ENCODE measurements around the gene RPS6KA5.

The RPS6KA5 gene

DNA sequence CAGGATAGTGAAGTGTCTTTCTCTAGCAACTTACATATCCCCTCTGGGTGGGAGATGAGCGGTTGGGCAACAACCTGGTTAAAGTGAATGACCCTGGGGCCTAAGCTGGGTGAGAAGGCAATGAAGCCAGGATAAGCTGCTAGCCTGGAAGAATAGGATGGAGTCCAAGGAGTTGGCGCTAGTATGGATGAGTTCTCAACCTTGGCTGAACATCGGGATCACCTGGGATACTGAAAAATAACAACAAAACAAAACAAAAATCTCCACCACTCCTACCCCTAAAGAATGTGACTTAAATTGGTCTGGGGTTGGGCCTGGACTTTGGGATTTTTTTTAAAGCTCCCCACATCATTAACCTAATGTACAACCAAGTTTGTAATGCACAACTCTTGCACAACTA, 4.8 kb upstream of the RPS6KA5 start:
- peaks cover 39 to 52% of the 10 kb centered on the region in 2 experiments for H3K4me1 ChIP-seq (ENCODE audit: control insufficient read depth in 1 of 2, insufficient read depth in 1 of 2, low read depth in 1 of 2, low read length in 1 of 2)
- no peak overlapping the region for H3K4me3 ChIP-seq (ENCODE audit: low read depth in 1 of 2, low read length in 1 of 2)
- no peak overlapping the region for H3K27ac ChIP-seq
- H3K36me3 ChIP-seq, result no peaks in the 10 kb centered on the region
- H3K9me3 ChIP-seq, result no peaks in the 10 kb centered on the region
- no peaks in the 10 kb centered on the region for H3K27me3 ChIP-seq
- TF ChIP-seq, protein P1, sequence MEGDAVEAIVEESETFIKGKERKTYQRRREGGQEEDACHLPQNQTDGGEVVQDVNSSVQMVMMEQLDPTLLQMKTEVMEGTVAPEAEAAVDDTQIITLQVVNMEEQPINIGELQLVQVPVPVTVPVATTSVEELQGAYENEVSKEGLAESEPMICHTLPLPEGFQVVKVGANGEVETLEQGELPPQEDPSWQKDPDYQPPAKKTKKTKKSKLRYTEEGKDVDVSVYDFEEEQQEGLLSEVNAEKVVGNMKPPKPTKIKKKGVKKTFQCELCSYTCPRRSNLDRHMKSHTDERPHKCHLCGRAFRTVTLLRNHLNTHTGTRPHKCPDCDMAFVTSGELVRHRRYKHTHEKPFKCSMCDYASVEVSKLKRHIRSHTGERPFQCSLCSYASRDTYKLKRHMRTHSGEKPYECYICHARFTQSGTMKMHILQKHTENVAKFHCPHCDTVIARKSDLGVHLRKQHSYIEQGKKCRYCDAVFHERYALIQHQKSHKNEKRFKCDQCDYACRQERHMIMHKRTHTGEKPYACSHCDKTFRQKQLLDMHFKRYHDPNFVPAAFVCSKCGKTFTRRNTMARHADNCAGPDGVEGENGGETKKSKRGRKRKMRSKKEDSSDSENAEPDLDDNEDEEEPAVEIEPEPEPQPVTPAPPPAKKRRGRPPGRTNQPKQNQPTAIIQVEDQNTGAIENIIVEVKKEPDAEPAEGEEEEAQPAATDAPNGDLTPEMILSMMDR (IDR thresholded peaks at IDR 0.05), result no peak

- Histone ChIP-seq H3K27me3 (no peaks in the 10 kb centered on the region), H3K9me3 (no peaks in the 10 kb centered on the region), H3K4me3 (ENCODE audit: low read depth in 1 of 2, low read length in 1 of 2) (no peak overlapping the region), H3K27ac (peak overlapping the region; percentile 60), H3K36me3 (no peaks in the 10 kb centered on the region), H3K4me1 (ENCODE audit: control insufficient read depth in 1 of 2, insufficient read depth in 1 of 2, low read depth in 1 of 2, low read length in 1 of 2) (peaks cover 46 to 55% of the 10 kb centered on the region in 2 experiments)
- TF ChIP-seq, protein P1 (IDR thresholded peaks at IDR 0.05), result no peak
These were observed 2.7 kb upstream of the RPS6KA5 start for GRCh38 chr14:91063119-91063518.

- Histone ChIP-seq H3K27ac (peak overlapping the region; percentile 60), H3K9me3 (no peaks in the 10 kb centered on the region), H3K4me1 (ENCODE audit: control insufficient read depth in 1 of 2, insufficient read depth in 1 of 2, low read depth in 1 of 2, low read length in 1 of 2) (peaks cover 48 to 59% of the 10 kb centered on the region in 2 experiments), H3K4me3 (ENCODE audit: low read depth in 1 of 2, low read length in 1 of 2) (no peak overlapping the region), H3K36me3 (no peaks in the 10 kb centered on the region), H3K27me3 (no peaks in the 10 kb centered on the region)
- TF ChIP-seq, protein P1 (IDR thresholded peaks at IDR 0.05), result no peak
These were observed 2.2 kb upstream of the RPS6KA5 start for GRCh38 chr14:91062600-91062999.

DNA sequence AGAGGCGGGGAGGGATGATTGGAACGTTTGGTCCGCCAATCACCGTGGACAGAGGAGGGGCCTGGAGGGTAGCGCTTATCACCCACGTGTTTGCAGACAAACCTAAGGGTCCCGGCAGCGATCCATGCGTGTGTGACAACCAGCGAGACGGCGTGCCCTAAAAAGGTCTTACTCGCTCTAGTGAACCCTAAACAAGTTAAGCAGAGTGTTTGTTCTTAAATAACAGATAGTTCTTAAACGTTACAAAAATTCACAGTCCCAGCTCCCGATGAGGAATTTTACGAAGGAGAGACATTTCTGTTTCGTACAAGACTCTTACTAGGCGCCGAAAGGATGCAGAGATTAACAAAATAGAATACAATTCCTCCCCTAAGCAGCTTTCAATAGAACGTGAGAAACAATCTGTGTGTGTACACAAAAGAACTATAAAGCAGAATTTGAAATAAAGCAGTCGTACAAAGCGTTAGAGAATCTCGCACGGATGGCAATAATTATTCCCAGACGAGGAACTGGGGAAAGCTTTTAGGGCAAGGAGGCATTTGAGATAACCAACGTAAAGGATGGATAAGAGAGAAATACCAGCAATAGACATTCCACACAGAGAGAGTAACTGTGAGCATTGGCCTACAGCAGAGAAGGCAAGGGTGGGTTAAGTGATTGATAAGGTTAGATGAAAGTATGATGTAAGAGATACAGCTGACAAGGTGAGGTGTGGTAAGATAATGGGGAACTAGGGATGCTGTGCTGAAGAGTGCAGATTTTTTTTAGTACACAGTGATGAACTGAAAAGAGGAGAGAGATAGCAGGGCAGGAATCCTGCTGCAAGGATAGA, 831 bp upstream of the RPS6KA5 start:
- H3K4me3 ChIP-seq (ENCODE audit: low read depth in 1 of 2, low read length in 1 of 2), result peak overlapping the region; percentile 86 to 92
- H3K9me3 ChIP-seq, result no peaks in the 10 kb centered on the region
- no peaks in the 10 kb centered on the region for H3K27me3 ChIP-seq
- peak overlapping the region; percentile 99 for H3K27ac ChIP-seq
- TF ChIP-seq, protein P1 (IDR thresholded peaks at IDR 0.05), result no peak
- H3K4me1 ChIP-seq (ENCODE audit: control insufficient read depth in 1 of 2, insufficient read depth in 1 of 2, low read depth in 1 of 2, low read length in 1 of 2), result peaks cover 42 to 47% of the 10 kb centered on the region in 2 experiments
- no peaks in the 10 kb centered on the region for H3K36me3 ChIP-seq

DNA sequence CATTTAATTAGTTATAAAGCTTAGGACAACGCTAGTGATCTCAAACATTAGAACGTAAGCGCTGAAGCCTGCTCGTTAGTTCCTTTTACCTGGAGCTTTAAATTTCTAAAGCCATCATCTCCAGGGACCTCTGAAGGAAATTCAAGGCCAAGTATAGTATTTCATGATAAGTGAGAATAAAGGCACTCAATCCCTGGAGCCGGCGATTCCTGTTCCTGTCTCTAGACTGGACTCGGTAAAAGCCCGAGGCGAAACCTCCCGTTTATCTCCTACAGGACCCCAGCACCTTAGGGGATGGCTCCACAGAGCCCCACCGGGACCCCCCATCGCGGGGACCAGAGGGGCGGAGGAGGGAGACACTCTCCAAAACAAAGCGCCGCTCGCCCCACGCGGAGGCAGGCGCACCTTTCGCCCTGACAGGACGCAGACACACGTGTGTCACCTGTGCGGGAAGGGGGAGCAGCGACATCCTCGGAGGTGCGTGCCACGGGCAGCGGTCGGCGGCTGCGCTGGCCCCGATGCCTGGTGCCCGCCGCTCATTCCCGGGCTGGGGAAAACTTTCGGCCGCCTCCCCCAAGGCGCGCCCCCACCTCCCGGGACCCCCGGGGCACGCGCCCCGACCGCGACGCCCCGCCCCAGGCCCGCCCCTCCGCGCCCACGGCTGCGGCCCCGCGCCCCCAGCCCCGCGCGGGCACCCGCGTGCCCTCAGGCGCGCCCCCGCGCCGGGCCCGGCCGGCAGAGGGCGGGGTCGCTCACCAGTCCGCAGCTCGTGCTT, 678 bp downstream of the RPS6KA5 start:
- H3K27me3 ChIP-seq, result no peaks in the 10 kb centered on the region
- no peaks in the 10 kb centered on the region for H3K9me3 ChIP-seq
- H3K4me3 ChIP-seq (ENCODE audit: low read depth in 1 of 2, low read length in 1 of 2), result peak overlapping the region; percentile 86 to 92
- peaks cover 42 to 46% of the 10 kb centered on the region in 2 experiments for H3K4me1 ChIP-seq (ENCODE audit: control insufficient read depth in 1 of 2, insufficient read depth in 1 of 2, low read depth in 1 of 2, low read length in 1 of 2)
- TF ChIP-seq, protein P1 (IDR thresholded peaks at IDR 0.05), result no peak
- H3K36me3 ChIP-seq, result no peaks in the 10 kb centered on the region
- peak overlapping the region; percentile 99 for H3K27ac ChIP-seq

All from neutrophil (primary cell).